ENCODE measurements around the gene TRIM10.

The TRIM10 gene

GRCh38 chr6:30157999-30158398 lies 3.0 kb downstream of the TRIM10 start:
- no peak for TF ChIP-seq CTCF (conservative IDR thresholded peaks at IDR 0.05; ENCODE audit: control insufficient read depth, insufficient read depth, low read depth, low read length)
- no peak for DNase-seq (ENCODE audit: low read depth)
- H3K4me3 ChIP-seq (ENCODE audit: control insufficient read depth, low read depth, low read length) = no peak overlapping the region

GRCh38 chr6:30157581-30157980 lies 3.4 kb downstream of the TRIM10 start:
- no peak for DNase-seq (ENCODE audit: low read depth)
- TF ChIP-seq CTCF (conservative IDR thresholded peaks at IDR 0.05; ENCODE audit: control insufficient read depth, insufficient read depth, low read depth, low read length) = no peak
- H3K4me3 ChIP-seq (ENCODE audit: control insufficient read depth, low read depth, low read length) = no peak overlapping the region

- no peak for DNase-seq (ENCODE audit: low read depth)
- no peak overlapping the region for H3K4me3 ChIP-seq (ENCODE audit: control insufficient read depth, low read depth, low read length)
- no peak for TF ChIP-seq CTCF (conservative IDR thresholded peaks at IDR 0.05; ENCODE audit: control insufficient read depth, insufficient read depth, low read depth, low read length)
Measured at GRCh38 chr6:30156774-30157173, 4.2 kb downstream of the TRIM10 start.

- H3K4me3 ChIP-seq (ENCODE audit: control insufficient read depth, low read depth, low read length) = no peak overlapping the region
- no peak for TF ChIP-seq CTCF (conservative IDR thresholded peaks at IDR 0.05; ENCODE audit: control insufficient read depth, insufficient read depth, low read depth, low read length)
- DNase-seq (ENCODE audit: low read depth) = peak; percentile 67
Measured at GRCh38 chr6:30156262-30156599, 4.8 kb downstream of the TRIM10 start.

GRCh38 chr6:30155520-30156261 lies 5.3 kb downstream of the TRIM10 start:
- DNase-seq (ENCODE audit: low read depth) = no peak
- TF ChIP-seq CTCF (conservative IDR thresholded peaks at IDR 0.05; ENCODE audit: control insufficient read depth, insufficient read depth, low read depth, low read length) = no peak
- H3K4me3 ChIP-seq (ENCODE audit: control insufficient read depth, low read depth, low read length) = no peak overlapping the region

- TF ChIP-seq CTCF (conservative IDR thresholded peaks at IDR 0.05; ENCODE audit: control insufficient read depth, insufficient read depth, low read depth, low read length) = no peak
- peak; percentile 78 for DNase-seq (ENCODE audit: low read depth)
- H3K4me3 ChIP-seq (ENCODE audit: control insufficient read depth, low read depth, low read length) = no peak overlapping the region
Measured at GRCh38 chr6:30154709-30155519, 6.1 kb downstream of the TRIM10 start.

Measured in fibroblast of mammary gland (primary cell).